ENCODE data around the gene PELI2.
A peak's percentile ranks its signal among the peaks of the same experiment; 100 is the strongest.
"Not testable (repeated sequence)": the region's sequence is repeated elsewhere in the genome, so short reads cannot be mapped to it uniquely, and the experiment has no call there.

Gene PELI2

DNA sequence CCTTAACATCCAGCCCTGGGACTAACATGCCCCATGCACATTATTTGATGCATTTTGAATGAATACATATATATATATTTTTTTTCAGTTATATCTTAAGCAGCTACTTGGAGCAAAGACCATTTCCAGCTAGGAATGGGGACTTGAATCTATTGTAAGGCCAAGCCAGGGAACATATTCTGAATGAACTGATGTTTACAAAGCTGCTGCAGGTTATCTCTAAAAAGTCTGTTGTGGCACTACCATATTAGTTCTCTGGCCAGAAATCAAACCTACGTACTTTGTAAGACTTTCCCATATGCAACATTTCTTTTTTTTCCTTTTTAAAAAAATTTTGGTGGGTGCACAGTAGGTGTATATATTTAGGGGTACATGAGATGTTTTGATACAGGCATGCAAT lies 43.4 kb downstream of the PELI2 start:
- WGBS, 2 donors (ENCODE audit: extremely low coverage in 2 of 2, insufficient read length in 2 of 2, insufficient replicate concordance in 1 of 2) = no CpG with 5 or more reads among the region's 1 CpG
- Histone ChIP-seq H3K4me3 (ENCODE audit: low read length in 2 of 2) (no peak overlapping the region), H3K9ac (ENCODE audit: low read depth, low read length, poor library complexity) (no peak overlapping the region), H3K79me1 (ENCODE audit: low read depth, low read length) (no peaks in the 10 kb centered on the region), H3K27me3 (ENCODE audit: control insufficient read depth in 3 of 3, insufficient read depth in 3 of 3, low read depth in 1 of 3, low read length in 3 of 3) (no peaks in the 10 kb centered on the region), H2BK5ac (ENCODE audit: low read length) (no peak overlapping the region), H2AK5ac (ENCODE audit: low read depth, low read length) (no peak overlapping the region), H3K9me3 (replicated peaks in 1 of 2; ENCODE audit: control insufficient read depth in 2 of 2, insufficient read depth in 1 of 2, low read depth in 1 of 2, low read length in 2 of 2) (peaks cover 2 to 13% of the 10 kb centered on the region in 2 donors), H4K91ac (ENCODE audit: low read depth, low read length, poor library complexity) (no peak overlapping the region), H3K36me3 (replicated peaks in 1 of 2; ENCODE audit: control insufficient read depth in 2 of 2, insufficient read depth in 2 of 2, low read length in 2 of 2) (no peaks in the 10 kb centered on the region), H3K23ac (ENCODE audit: low read depth, low read length, poor library complexity) (no peak overlapping the region), H3K27ac (replicated peaks; ENCODE audit: low read length) (no peak overlapping the region), H3K4me2 (ENCODE audit: insufficient read depth, low read length, poor library complexity, severe bottlenecking) (no peak overlapping the region), H3K14ac (ENCODE audit: low read length) (no peak overlapping the region), H2BK120ac (ENCODE audit: low read depth, low read length) (no peak overlapping the region), H2BK12ac (ENCODE audit: low read length) (no peak overlapping the region), H3K18ac (ENCODE audit: low read length) (no peak overlapping the region), H2BK15ac (ENCODE audit: low read length) (no peak overlapping the region), H3K4ac (ENCODE audit: low read length) (no peak overlapping the region), H3K4me1 (ENCODE audit: control insufficient read depth in 2 of 2, insufficient read depth in 1 of 2, low read depth in 1 of 2, low read length in 2 of 2) (peaks cover 0 to 1% of the 10 kb centered on the region in 2 donors), H2AFZ (ENCODE audit: low read length) (no peak overlapping the region), H4K8ac (ENCODE audit: low read depth, low read length) (no peak overlapping the region)
- DNase-seq (ENCODE audit: low spot score) = no peak

GRCh38 chr14:56162476-56162875 lies 44.3 kb downstream of the PELI2 start:
- no CpG with 5 or more reads among the region's 2 CpGs for WGBS, 2 donors (ENCODE audit: extremely low coverage in 2 of 2, insufficient read length in 2 of 2, insufficient replicate concordance in 1 of 2)
- H3K18ac ChIP-seq (ENCODE audit: low read length) = no peak overlapping the region
- H3K27me3 ChIP-seq (ENCODE audit: control insufficient read depth in 3 of 3, insufficient read depth in 3 of 3, low read depth in 1 of 3, low read length in 3 of 3) = no peaks in the 10 kb centered on the region
- no peak overlapping the region for H3K27ac ChIP-seq (replicated peaks; ENCODE audit: low read length)
- no peak overlapping the region for H3K9ac ChIP-seq (ENCODE audit: low read depth, low read length, poor library complexity)
- H2BK120ac ChIP-seq (ENCODE audit: low read depth, low read length) = no peak overlapping the region
- H2AK5ac ChIP-seq (ENCODE audit: low read depth, low read length) = no peak overlapping the region
- no peak overlapping the region for H4K8ac ChIP-seq (ENCODE audit: low read depth, low read length)
- no peaks in the 10 kb centered on the region for H3K79me1 ChIP-seq (ENCODE audit: low read depth, low read length)
- no peak overlapping the region for H3K23ac ChIP-seq (ENCODE audit: low read depth, low read length, poor library complexity)
- peaks cover 2 to 19% of the 10 kb centered on the region in 2 donors for H3K9me3 ChIP-seq (replicated peaks in 1 of 2; ENCODE audit: control insufficient read depth in 2 of 2, insufficient read depth in 1 of 2, low read depth in 1 of 2, low read length in 2 of 2)
- H3K14ac ChIP-seq (ENCODE audit: low read length) = no peak overlapping the region
- no peak overlapping the region for H2AFZ ChIP-seq (ENCODE audit: low read length)
- H3K4ac ChIP-seq (ENCODE audit: low read length) = no peak overlapping the region
- DNase-seq (ENCODE audit: low spot score) = no peak
- H3K36me3 ChIP-seq (replicated peaks in 1 of 2; ENCODE audit: control insufficient read depth in 2 of 2, insufficient read depth in 2 of 2, low read length in 2 of 2) = no peaks in the 10 kb centered on the region
- no peak overlapping the region for H2BK15ac ChIP-seq (ENCODE audit: low read length)
- no peak overlapping the region for H4K91ac ChIP-seq (ENCODE audit: low read depth, low read length, poor library complexity)
- no peak overlapping the region for H3K4me3 ChIP-seq (ENCODE audit: low read length in 2 of 2)
- no peak overlapping the region for H2BK5ac ChIP-seq (ENCODE audit: low read length)
- H3K4me2 ChIP-seq (ENCODE audit: insufficient read depth, low read length, poor library complexity, severe bottlenecking) = no peak overlapping the region
- no peak overlapping the region for H2BK12ac ChIP-seq (ENCODE audit: low read length)
- peaks cover 0 to 1% of the 10 kb centered on the region in 2 donors for H3K4me1 ChIP-seq (ENCODE audit: control insufficient read depth in 2 of 2, insufficient read depth in 1 of 2, low read depth in 1 of 2, low read length in 2 of 2)

- not testable (repeated sequence) for H2BK120ac ChIP-seq (ENCODE audit: low read depth, low read length)
These were observed 48.4 kb downstream of the PELI2 start for GRCh38 chr14:56166579-56166978.

DNA sequence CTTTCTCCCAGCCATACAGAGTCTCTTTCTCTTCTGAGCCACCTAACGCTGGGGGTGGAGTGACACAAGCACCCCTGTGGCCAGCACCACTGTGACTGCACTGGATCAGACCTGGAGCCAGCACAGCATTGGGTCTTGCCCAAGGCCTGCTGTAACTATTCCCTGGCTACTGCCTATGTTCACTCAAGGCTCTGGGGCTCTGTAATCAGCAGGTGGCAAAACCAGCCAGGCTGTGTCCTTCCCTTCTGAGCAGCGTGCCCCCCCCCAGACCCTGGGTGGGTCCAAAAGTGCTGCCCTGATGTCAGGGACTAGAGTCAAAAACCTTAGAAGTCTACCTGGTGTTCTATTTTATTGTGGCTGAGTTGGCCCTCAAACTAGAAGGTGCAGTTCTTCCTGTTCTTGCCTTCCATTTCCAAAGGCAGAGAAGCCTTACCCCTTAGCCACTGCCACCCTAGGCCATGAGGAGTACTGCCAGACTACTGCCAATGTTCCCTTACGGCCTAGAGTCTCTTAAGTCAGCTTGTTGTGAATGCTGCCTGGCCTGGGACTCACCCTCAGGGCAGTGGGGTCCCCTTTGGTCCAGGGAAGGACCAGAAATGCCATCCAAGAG lies 49.9 kb downstream of the PELI2 start:
- Histone ChIP-seq H3K14ac (ENCODE audit: low read length) (no peak overlapping the region), H2BK120ac (ENCODE audit: low read depth, low read length) (no peak overlapping the region), H2AFZ (ENCODE audit: low read length) (no peak overlapping the region), H3K36me3 (replicated peaks in 1 of 2; ENCODE audit: control insufficient read depth in 2 of 2, insufficient read depth in 2 of 2, low read length in 2 of 2) (no peaks in the 10 kb centered on the region), H3K23ac (ENCODE audit: low read depth, low read length, poor library complexity) (no peak overlapping the region), H2BK15ac (ENCODE audit: low read length) (no peak overlapping the region), H3K4me3 (ENCODE audit: low read length in 2 of 2) (no peak overlapping the region), H4K91ac (ENCODE audit: low read depth, low read length, poor library complexity) (no peak overlapping the region), H3K4me2 (ENCODE audit: insufficient read depth, low read length, poor library complexity, severe bottlenecking) (no peak overlapping the region), H4K8ac (ENCODE audit: low read depth, low read length) (no peak overlapping the region), H3K27me3 (ENCODE audit: control insufficient read depth in 3 of 3, insufficient read depth in 3 of 3, low read depth in 1 of 3, low read length in 3 of 3) (no peaks in the 10 kb centered on the region), H3K18ac (ENCODE audit: low read length) (peak overlapping the region; percentile 50), H2BK12ac (ENCODE audit: low read length) (no peak overlapping the region), H3K27ac (replicated peaks; ENCODE audit: low read length) (no peak overlapping the region), H3K4ac (ENCODE audit: low read length) (no peak overlapping the region), H2BK5ac (ENCODE audit: low read length) (no peak overlapping the region), H3K9ac (ENCODE audit: low read depth, low read length, poor library complexity) (no peak overlapping the region), H3K4me1 (ENCODE audit: control insufficient read depth in 2 of 2, insufficient read depth in 1 of 2, low read depth in 1 of 2, low read length in 2 of 2) (peaks cover 4 to 5% of the 10 kb centered on the region in 2 donors), H2AK5ac (ENCODE audit: low read depth, low read length) (no peak overlapping the region), H3K9me3 (replicated peaks in 1 of 2; ENCODE audit: control insufficient read depth in 2 of 2, insufficient read depth in 1 of 2, low read depth in 1 of 2, low read length in 2 of 2) (peaks cover 2 to 23% of the 10 kb centered on the region in 2 donors), H3K79me1 (ENCODE audit: low read depth, low read length) (peaks cover 2% of the 10 kb centered on the region)
- WGBS, 2 donors (ENCODE audit: extremely low coverage in 2 of 2, insufficient read length in 2 of 2, insufficient replicate concordance in 1 of 2) = no CpG with 5 or more reads among the region's 3 CpGs
- no peak for DNase-seq (ENCODE audit: low spot score)

More at GRCh38 chr14:56166579-56166978, 48.4 kb downstream of the PELI2 start:
- H4K8ac ChIP-seq (ENCODE audit: low read depth, low read length); H3K18ac ChIP-seq (ENCODE audit: low read length); H3K9ac ChIP-seq (ENCODE audit: low read depth, low read length, poor library complexity); H3K14ac ChIP-seq (ENCODE audit: low read length); H3K4me1 ChIP-seq (ENCODE audit: control insufficient read depth in 2 of 2, insufficient read depth in 1 of 2, low read depth in 1 of 2, low read length in 2 of 2); DNase-seq (ENCODE audit: low spot score); H3K23ac ChIP-seq (ENCODE audit: low read depth, low read length, poor library complexity); H3K27me3 ChIP-seq (ENCODE audit: control insufficient read depth in 3 of 3, insufficient read depth in 3 of 3, low read depth in 1 of 3, low read length in 3 of 3); H3K4ac ChIP-seq (ENCODE audit: low read length); H3K36me3 ChIP-seq (replicated peaks in 1 of 2; ENCODE audit: control insufficient read depth in 2 of 2, insufficient read depth in 2 of 2, low read length in 2 of 2); H3K79me1 ChIP-seq (ENCODE audit: low read depth, low read length); H2AFZ ChIP-seq (ENCODE audit: low read length); H4K91ac ChIP-seq (ENCODE audit: low read depth, low read length, poor library complexity); H2BK5ac ChIP-seq (ENCODE audit: low read length); H2BK12ac ChIP-seq (ENCODE audit: low read length); H3K27ac ChIP-seq (replicated peaks; ENCODE audit: low read length); H3K4me2 ChIP-seq (ENCODE audit: insufficient read depth, low read length, poor library complexity, severe bottlenecking); H2AK5ac ChIP-seq (ENCODE audit: low read depth, low read length); H2BK15ac ChIP-seq (ENCODE audit: low read length); H3K4me3 ChIP-seq (ENCODE audit: low read length in 2 of 2): not testable (repeated sequence)
- WGBS, 2 donors (ENCODE audit: extremely low coverage in 2 of 2, insufficient read length in 2 of 2, insufficient replicate concordance in 1 of 2) = no CpG with 5 or more reads among the region's 7 CpGs
- H3K9me3 ChIP-seq (replicated peaks in 1 of 2; ENCODE audit: control insufficient read depth in 2 of 2, insufficient read depth in 1 of 2, low read depth in 1 of 2, low read length in 2 of 2) = peaks cover 2 to 26% of the 10 kb centered on the region in 2 donors
